Glomerular endothelial cell (primary cell): ENCODE measurements around the gene CTIF. TPM values are rescaled to one million over a fixed set of nuclear protein-coding genes. Genes with fewer than 3 reads are reported as not detected.

Experiments used
- DNase-seq: peaks from one replicate; pipeline ENCODE4 v3.0.0-alpha.2; 2011; ENCODE audit warnings: low read depth, low spot score; ENCODE audit errors: extremely low read depth
- total RNA-seq: library from RNA; depleted of rRNA; stranded (reverse); fragments of >200 nt; gene quantifications from 2 replicates; pipeline ENCODE4 v1.2.3, GENCODE V29; 2015

Gene CTIF
- total RNA-seq, 1 donor from 2014 or later = 55.4 TPM

DNA sequence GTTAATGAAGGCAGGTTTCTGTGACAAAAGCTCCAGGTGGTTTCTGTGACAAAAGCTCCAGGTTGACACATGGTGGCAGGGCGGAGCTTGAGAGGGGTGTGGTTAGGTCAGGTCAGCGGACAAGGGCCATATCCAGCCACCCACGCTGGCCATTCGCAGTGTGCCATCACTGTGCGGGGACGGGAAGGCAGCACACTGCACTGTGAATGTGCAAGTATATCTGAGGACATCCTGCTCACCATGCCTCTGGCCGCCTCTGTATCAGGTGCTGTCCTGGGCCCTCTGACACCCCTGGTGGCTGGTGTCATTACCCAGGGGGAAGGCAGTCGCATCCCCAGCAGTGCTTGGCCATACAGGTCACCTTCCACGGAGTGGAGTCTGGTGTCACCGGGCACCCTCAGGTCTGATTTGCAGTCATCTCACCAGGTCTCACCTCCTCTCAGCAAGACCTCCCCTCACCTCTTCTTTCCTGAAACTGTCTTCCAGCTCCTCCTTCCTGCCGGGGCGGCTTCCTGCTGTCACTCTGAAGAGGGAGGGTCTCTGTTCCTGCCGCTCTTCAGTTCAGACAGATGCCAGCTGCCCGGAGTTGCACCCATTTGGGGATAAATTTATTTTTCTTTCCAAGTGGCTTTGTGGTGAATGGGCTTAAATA, 34.9 kb downstream of the CTIF start:
- DNase-seq = no peak

DNA sequence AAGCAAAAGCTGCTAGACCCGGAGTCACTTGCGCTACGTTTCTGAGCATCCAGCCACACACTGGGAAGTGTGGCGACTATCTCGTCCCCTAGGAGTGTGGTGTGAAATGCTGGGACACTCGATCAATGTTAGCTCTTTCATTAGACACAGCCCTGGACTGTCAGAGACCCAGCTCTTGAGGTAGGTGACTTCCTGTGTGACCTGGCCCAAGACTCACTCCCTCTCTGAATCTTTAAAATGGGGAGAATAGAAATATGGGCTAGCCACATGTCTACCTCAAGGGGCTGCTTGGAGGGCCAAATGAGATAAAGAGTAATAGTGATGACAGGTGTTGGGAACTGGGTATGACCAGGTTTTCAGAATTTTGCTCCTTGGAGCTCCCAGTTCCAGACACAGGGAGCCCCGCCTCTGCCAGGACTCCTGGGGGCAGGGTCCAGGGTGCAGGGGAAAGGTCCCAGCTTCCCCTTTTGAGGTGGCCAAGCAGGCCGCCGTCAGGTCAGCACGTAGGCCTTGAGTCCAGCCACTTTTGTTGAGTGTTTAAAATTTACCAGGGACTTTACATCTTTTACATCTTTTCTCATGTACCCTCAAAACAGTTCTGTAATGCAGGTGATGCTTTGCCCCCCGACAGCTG, 36.0 kb downstream of the CTIF start:
- DNase-seq = no peak

- no peak for DNase-seq
Observed at GRCh38 chr18:48575301-48575657, 36.4 kb downstream of the CTIF start.

DNA sequence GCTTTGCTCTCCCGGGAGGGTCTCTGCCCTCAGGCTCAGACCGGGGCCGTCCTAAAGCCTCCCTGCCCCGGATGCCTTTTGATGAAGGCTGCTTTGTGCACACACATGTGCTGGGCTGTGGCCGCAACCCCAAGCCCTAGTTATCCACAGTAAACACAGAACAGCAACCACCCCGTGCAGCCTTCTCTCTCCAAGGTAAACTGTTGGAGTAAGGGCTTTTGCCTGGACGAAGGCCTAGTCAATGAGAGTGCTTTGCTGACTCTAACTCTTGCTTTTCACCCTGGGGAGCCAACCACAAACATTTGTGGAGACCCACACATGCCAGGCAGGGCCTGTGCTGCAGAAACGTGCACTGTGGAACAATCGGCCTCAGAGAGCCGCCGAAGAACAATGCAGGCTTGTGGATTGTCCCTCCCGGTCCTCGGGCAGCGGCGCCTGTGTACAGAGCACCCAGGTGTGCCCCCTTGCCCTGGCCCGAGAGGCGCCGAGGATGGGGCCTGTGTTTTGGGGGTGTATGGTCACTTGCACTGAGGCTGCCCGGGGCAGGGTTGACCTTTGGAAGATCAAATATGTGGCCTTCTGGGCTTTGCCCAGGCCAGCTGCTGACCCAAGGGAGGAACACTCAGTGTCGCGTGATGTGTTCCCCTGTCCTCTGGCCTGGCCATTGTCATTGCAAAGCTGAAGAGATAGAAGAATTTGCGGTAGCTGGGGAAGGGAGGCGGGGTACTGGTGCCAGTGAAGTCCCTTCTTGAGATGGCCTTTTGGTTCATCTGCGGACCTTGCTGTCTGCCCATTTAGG, 37.0 kb downstream of the CTIF start:
- no peak for DNase-seq

DNA sequence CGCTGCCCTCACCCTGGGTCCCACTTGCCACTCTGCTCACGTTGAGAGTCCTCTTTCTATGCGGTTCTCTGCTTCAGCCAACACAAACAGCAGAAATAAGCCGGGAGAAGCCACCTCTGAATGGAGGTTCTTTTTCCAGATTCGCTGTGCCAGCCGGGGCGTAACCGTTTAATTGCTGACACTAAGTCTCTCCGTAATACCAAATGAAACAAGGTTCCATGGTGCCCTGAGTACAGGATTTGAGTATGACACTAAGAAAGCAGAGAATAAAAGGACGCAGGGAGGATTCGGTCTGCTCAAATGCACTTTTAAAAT, 37.6 kb downstream of the CTIF start:
- DNase-seq = no peak

GRCh38 chr18:48577478-48578190, 38.8 kb downstream of the CTIF start:
- no peak for DNase-seq

- no peak for DNase-seq
Observed at GRCh38 chr18:48578289-48578688, 39.5 kb downstream of the CTIF start.

DNA sequence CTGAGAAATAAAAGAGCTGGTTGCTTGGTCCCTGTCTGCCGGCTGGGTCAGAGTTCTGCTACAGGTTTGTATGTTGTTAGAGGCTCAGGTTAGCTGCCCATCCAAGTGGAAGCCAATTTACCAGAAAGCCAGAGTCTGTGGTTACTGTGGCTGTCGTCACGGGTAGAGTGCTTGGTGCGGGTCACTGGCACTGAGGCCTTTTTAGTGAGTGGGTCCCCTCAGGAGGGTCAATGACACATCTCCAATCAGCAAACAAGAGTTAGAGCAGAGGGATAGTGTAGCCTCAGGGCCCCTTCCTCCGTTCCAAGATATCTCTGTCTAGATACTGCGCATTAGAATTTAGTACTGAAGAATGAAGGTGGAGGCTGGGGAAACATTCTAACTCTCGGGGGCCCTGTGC, 41.2 kb downstream of the CTIF start:
- no peak for DNase-seq

DNA sequence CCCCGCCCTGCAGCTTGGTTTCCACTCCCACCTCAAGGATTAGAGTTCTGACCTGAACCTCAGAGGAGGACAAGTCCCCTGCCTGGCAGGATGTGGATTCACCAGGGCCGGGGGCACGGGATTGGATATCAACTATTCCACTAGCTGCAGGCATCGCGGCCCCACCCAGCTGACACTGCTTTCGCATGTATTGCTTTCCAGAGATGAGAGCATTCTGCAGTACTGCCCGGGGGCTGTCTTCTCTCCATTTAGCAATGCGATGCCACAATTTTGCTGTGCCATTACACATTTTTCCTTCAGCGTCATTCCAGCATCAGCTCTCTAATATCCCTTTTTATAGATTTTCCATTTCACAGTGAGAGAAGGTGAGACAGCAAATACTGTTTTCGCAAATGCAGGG, 42.0 kb downstream of the CTIF start:
- no peak for DNase-seq

- no peak for DNase-seq
Observed at GRCh38 chr18:48581206-48581605, 42.4 kb downstream of the CTIF start.

DNA sequence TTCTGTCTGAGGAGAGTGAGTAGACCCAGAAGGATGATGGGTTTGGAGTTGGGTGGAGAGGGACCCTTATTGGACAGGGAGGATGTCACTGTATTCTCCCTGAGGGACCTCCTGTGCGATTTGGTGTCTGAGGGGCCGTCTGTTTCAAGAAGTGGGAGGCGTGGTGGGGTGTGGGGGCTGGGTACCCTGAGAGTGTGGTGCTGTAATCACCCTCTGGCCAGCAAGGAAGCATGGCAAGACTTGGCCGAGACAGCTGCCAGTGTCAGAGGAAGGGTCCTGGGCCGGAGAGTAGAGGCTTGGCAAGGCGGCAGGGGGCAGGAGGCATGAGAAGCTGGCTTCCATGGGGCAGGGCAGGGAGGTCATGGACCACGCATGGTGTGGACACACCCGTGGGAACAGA, 43.1 kb downstream of the CTIF start:
- DNase-seq = no peak

GRCh38 chr18:48582946-48583345, 44.1 kb downstream of the CTIF start:
- DNase-seq = no peak

GRCh38 chr18:48583573-48583972, 44.7 kb downstream of the CTIF start:
- DNase-seq = no peak

DNA sequence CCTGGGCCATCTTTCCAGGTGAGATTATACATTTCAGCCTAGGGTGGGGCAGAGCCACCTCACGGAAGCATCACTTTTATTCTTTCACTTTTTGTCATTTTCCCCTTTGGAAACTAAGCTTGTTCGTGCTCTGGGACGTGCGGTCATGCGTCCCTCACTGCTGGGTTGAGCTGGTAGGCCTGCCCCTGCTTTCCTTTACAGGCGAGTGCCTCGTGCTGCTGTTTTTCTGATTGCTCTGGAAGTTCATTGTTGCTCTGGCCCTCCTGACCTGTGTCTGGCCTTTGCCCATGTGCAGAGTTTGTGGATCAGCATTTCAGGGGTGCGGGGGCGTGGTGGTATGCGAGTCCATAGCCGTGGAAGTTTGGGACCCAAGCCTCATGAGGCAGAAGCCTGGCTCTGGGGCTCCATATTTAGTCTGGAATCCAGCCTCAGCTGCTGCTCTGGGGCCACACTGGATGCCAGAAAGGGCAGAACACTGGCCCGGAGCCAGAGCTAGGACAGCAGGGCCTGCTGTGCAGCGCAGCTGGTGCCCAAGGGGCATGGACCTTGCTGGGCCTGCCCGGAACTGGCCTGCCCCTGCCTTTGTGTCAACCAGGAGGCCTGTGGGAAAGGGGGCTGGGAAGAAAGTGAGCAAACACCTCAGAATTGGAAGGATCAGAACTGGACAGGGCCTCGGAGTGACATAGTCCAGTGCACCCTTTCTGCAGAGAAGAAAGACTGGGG, 51.1 kb downstream of the CTIF start:
- DNase-seq = no peak

GRCh38 chr18:48590678-48591077, 51.8 kb downstream of the CTIF start:
- no peak for DNase-seq

DNA sequence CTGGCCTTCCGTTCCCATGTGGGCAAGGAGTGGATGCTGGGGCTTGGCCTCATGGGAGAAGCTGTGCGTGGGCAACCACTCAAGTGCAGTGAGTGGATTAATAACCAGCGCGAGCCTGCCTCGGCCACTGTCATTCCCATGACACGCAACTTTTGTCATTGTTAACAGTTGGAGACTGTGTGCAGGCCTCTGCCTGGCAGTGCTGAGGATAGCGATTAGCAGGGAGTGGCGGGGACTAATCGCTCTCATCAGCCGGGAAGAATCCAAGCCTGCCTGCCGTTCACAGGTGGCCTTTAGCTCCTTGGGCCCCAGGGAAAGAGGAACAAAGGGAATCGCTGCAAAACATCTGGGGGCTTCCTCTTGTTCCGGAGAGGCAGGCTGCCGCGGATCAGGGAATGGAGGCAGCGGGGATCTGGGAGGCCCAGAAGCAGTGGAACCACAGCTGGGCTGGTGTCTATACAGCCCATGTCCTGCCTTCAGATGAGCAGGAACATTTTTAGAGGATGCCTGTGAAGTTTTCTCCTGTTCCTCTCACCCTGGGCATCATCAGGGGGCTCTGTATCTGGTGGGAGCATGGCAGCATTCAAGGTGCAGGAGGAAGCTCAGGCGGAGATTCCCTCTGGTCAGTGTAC, 53.8 kb downstream of the CTIF start:
- no peak for DNase-seq

DNA sequence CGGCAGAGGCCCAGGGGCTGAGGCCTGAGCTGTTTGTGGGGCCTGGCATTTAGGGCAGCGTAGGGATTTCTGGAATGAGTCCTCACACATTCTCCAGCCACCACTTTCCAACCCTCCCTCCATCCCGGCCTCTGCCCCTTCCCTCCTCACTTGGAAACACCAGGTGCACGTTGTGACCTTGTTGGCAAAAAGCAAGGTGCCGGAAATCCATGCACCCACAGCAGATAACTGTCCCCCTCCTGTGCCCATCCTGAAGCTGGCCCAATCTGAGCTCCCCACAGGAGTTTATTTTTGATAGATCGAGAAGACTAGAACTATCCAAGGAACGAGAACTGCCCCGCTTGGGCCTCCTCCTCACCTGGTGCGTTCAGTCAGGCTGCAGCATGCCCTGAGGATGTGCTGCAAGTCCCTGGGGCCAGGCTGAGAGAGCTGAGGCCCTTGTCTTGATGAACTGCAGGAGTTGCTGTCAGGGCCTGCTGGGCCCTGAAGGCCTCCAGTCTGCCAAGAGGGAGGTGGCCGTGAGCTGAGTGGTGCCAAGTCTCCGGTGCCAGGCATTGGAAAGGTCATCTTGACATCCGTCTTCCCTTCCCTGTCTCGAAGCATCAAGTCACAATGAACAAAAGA, 55.8 kb downstream of the CTIF start:
- DNase-seq = no peak

DNA sequence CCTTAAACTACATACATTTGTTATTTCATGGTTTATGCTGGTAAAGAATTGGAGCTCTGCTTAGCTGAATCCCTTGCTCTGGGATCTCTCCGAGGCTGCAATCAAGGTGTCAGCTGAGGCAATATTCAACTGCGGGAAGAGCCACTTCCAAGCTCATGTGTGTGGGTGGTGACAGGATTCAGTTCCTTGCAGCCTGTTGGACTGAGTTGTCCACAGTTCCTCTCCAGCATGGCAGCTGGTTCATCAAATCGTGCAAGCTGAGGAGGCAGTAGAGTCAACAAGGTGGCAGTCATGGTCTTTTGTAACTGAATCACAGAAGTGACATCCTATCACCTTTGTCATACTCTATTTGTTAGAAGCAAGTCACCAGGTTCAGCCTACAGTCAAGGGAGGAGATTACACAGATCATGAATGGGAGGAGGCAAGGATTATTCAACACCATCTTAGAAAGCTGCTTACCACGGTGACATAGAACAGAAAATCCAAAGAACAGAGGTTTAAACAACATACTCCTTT, 56.9 kb downstream of the CTIF start:
- no peak for DNase-seq

GRCh38 chr18:48597110-48597509, 58.3 kb downstream of the CTIF start:
- DNase-seq = no peak

GRCh38 chr18:48597671-48598070, 58.8 kb downstream of the CTIF start:
- no peak for DNase-seq
